Heart right ventricle (tissue), 16 donors: ENCODE measurements around the gene STX3. TPM values are rescaled to one million over a fixed set of nuclear protein-coding genes. Genes with fewer than 3 reads are reported as not detected.

Source experiments
- ATAC-seq, 8 donors: fragments of 200-7000 bp; cut with Tn5 transposase; one replicate each; pipeline ENCODE4 v1.9.1; 2020; ENCODE audit warnings: mild to moderate bottlenecking in 8 of 8, moderate library complexity in 8 of 8, moderate number of reproducible peaks in 1 of 8
- DNase-seq, 2 donors: peaks; one replicate each; pipeline ENCODE4 v3.0.0-alpha.2; 2020
- H3K27ac ChIP-seq, 10 donors: fragments of 200-600 bp; sonication (generic) in 2 of 10; one replicate each; pipeline versions ENCODE4 v1.5.0 to v1.8.0; 2020 to 2022; ENCODE audit warnings: mild to moderate bottlenecking in 3 of 10
- H3K27me3 ChIP-seq, 7 donors: fragments of 200-600 bp; one replicate each; pipeline ENCODE4 v1.8.0; 2021 to 2022; ENCODE audit warnings: mild to moderate bottlenecking in 2 of 7
- H3K36me3 ChIP-seq, 9 donors: fragments of 200-600 bp; sonication (generic) in 1 of 9; one replicate each; pipeline versions ENCODE4 v1.5.0 to v1.8.0; 2020 to 2022; ENCODE audit warnings: mild to moderate bottlenecking in 2 of 9
- H3K4me1 ChIP-seq, 9 donors: fragments of 200-600 bp; sonication (generic) in 1 of 9; one replicate each; pipeline versions ENCODE4 v1.5.0 to v1.8.0; 2020 to 2022; ENCODE audit warnings: mild to moderate bottlenecking in 4 of 9
- H3K4me3 ChIP-seq, 10 donors: fragments of 200-600 bp; sonication (generic) in 2 of 10; one replicate each; pipeline versions ENCODE4 v1.5.0 to v1.8.0; 2020 to 2022; ENCODE audit warnings: mild to moderate bottlenecking in 7 of 10, moderate library complexity in 2 of 10
- H3K9me3 ChIP-seq, 11 donors: fragments of 200-600 bp in 10 of 11; sonication (generic) in 2 of 11; one replicate each; pipeline versions ENCODE4 v1.5.0 to v1.8.0; 2013 to 2022; ENCODE audit warnings: mild to moderate bottlenecking in 2 of 11, control low read depth in 1 of 11, moderate library complexity in 1 of 11
- CTCF ChIP-seq, 9 donors: fragments of 200-600 bp; sonication (generic) in 2 of 9; IDR thresholded peaks; one replicate each; pipeline versions ENCODE4 v1.5.0 to v1.8.0; 2021 to 2022; ENCODE audit warnings: antibody characterized with exemption in 9 of 9, mild to moderate bottlenecking in 5 of 9, moderate library complexity in 1 of 9
- WGBS, 2 donors: extraction: QIAGEN DNeasy Blood & Tissue Kit; methylation state at CpG; one replicate each; pipeline ENCODE4 v1.1.7; 2013; ENCODE audit warnings: inconsistent platforms in 1 of 2; 5-methylcytosine and 5-hydroxymethylcytosine counted together
- intact Hi-C, 10 donors: fragments of 100-400 bp; cut with DNase I; formaldehyde crosslinking; loops; one replicate each; pipeline versions ENCODE4 v1.11.1 to v1.14.2; 2022
- polyA plus RNA-seq, 2 donors: library from polyadenylated mRNA; stranded (reverse); fragments of 200-250 nt; gene quantifications; one replicate each; pipeline ENCODE4 v1.2.3, GENCODE V29; 2013
- total RNA-seq, 10 donors: library from RNA; stranded (reverse); fragmentation: NEBNext Ultra II Directional in 3 of 10; extraction: Animal tissue kit (Norgen Biotek cat#: 25700) in 3 of 10; gene quantifications; one replicate each; pipeline versions ENCODE4 v1.2.1 to v1.2.4, GENCODE V29; 2021 to 2023
- donor health status: Arrhythmogenic right ventricular cardiomyopathy.
- donor health status: ischemic (EF 13 %, LVEDD 7.1; RV severe dilation, severe dysfunction).
- donor health status: healthy with polysubstance abuse.
- donor health status: DM: no; HTN: yes; CAD: no.
- donor health status: DM: no; HTN: no; CAD: no.
- donor health status: ischemic (EF 25% LVEDD 6.9; RV normal size, moderate dysfunction).
- donor health status: ischemic (EF 25% LVEDD 5.7; RV mildly dilated, moderate dysfunction).
- donor health status: healthy.
- donor health status: DM: yes; HTN: yes; CAD: no.
- donor health status: Ischemic cardiomyopathy.
- donor health status: ischemic (EF 35%, LVEDD 5.7; RV mildly dilated, moderate dysfunction).
- donor health status: nonischemic (EF 11% LVEDD 7.7; RV severe dilation, severe dysfunction).
- donor health status: DM: yes; HTN: yes; CAD: no.
- donor health status: PGD.
- donor health status: ischemic (EF 29% LVEDD 5.4; RV normal size, mild dysfunction).
- donor health status: nonischemic (EF 23%, LVEDD 6.1; RV moderate dilation, normal function).

The STX3 gene
- total and polyA plus RNA-seq, 12 donors = 5.4 to 12.8 (median 8.7) TPM

- Histone ChIP-seq H3K9me3 (no peaks in the 10 kb centered on the region), H3K4me1 (peaks cover 4 to 85% (median 64%) of the 10 kb centered on the region in 9 donors), H3K27ac (peak overlapping the region in 4 of 10 donors; percentile 47 to 54 (median 48)), H3K27me3 (no peaks in the 10 kb centered on the region), H3K4me3 (no peak overlapping the region), H3K36me3 (peaks cover 0 to 7% (median 0%) of the 10 kb centered on the region in 9 donors)
- WGBS, 2 donors = 55 to 65% methylated on average over 1 of the region's 1 CpG
- ATAC-seq (no peak), DNase-seq (no peak)
- intact Hi-C loops = no loop called here
- TF ChIP-seq CTCF (IDR thresholded peaks at IDR 0.05) = no peak
These were observed 12.0 kb downstream of the STX3 start for GRCh38 chr11:59767225-59767611.

- Histone ChIP-seq H3K9me3 (no peaks in the 10 kb centered on the region), H3K27ac (peak overlapping the region in 3 of 10 donors; percentile 32 to 75 (median 36)), H3K4me1 (peaks cover 4 to 86% (median 70%) of the 10 kb centered on the region in 9 donors), H3K4me3 (no peak overlapping the region), H3K36me3 (peaks cover 0 to 12% (median 8%) of the 10 kb centered on the region in 9 donors), H3K27me3 (no peaks in the 10 kb centered on the region)
- 57 to 68% methylated on average over 7 of the region's 7 CpGs for WGBS, 2 donors
- DNase-seq (no peak), ATAC-seq (peak in 1 of 8 donors; percentile 36)
- intact Hi-C loops = no loop called here
- TF ChIP-seq CTCF (IDR thresholded peaks at IDR 0.05) = no peak
These were observed 13.9 kb downstream of the STX3 start for GRCh38 chr11:59769111-59769510.

- no peaks in the 10 kb centered on the region for H3K27me3 ChIP-seq
- intact Hi-C loops = no loop called here
- 93 to 97% methylated on average over 4 of the region's 4 CpGs for WGBS, 2 donors
- peaks cover 0 to 19% (median 14%) of the 10 kb centered on the region in 9 donors for H3K36me3 ChIP-seq
- TF ChIP-seq CTCF (IDR thresholded peaks at IDR 0.05) = no peak
- DNase-seq (no peak), ATAC-seq (no peak)
- no peak overlapping the region for H3K4me3 ChIP-seq
- H3K9me3 ChIP-seq = no peaks in the 10 kb centered on the region
- H3K4me1 ChIP-seq = peaks cover 4 to 81% (median 70%) of the 10 kb centered on the region in 9 donors
- peak overlapping the region in 4 of 10 donors; percentile 32 to 75 (median 54) for H3K27ac ChIP-seq
These were observed 14.7 kb downstream of the STX3 start for GRCh38 chr11:59769828-59770227.

GRCh38 chr11:59770319-59770718, 15.1 kb downstream of the STX3 start:
- WGBS, 2 donors = 83 to 88% methylated on average over 3 of the region's 3 CpGs
- H3K4me1 ChIP-seq = peaks cover 2 to 77% (median 66%) of the 10 kb centered on the region in 9 donors
- H3K4me3 ChIP-seq = no peak overlapping the region
- intact Hi-C loops = no loop called here
- peak overlapping the region in 7 of 10 donors; percentile 12 to 75 (median 58) for H3K27ac ChIP-seq
- ATAC-seq = peak in 4 of 8 donors; percentile 31 to 48 (median 34)
- H3K36me3 ChIP-seq = peaks cover 0 to 24% (median 19%) of the 10 kb centered on the region in 9 donors
- no peaks in the 10 kb centered on the region for H3K9me3 ChIP-seq
- no peak for TF ChIP-seq CTCF (IDR thresholded peaks at IDR 0.05)
- DNase-seq = peak in 1 of 2 donors; percentile 47
- H3K27me3 ChIP-seq = no peaks in the 10 kb centered on the region
